ENCODE measurements around the gene EGFR.

The EGFR gene

DNA sequence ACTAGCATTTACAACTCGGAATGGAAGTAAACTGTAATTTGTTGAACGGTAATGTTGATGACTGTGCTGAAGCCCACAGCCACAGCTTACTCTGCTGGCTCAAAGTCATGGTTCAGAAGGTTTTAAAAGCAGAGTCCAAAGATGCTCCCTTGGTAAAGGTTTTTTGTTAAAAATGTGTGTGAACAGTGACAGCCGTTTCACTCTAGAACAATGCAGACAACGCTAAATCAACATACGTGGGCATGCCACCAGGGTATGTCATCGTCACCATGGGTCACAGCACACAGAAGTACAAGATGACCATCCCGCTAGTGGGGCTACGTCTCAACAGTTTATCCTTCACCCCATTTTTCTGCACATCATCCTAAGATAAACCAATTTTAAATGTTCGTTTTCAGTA lies 239.8 kb downstream of the EGFR start:
- no peak for DNase-seq

DNA sequence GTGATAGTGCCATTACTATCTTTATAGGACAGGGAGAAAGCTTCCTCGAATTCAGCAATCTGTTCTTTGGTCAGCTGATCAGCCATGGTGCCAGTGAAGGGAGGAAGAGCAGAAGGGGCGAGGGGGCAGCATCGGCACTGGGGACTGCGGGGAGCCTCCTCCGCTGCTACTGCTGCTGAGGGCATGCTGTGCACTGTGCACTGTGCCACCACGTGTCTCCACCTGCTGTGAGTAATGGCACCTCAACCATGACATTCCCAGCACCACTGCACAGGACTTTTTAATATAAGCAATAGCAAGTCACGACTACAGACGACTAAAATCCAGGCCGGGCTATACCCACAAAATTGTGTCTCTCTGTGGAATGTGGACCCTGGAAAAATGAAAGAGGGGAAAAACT lies 241.4 kb downstream of the EGFR start:
- DNase-seq: no peak

DNA sequence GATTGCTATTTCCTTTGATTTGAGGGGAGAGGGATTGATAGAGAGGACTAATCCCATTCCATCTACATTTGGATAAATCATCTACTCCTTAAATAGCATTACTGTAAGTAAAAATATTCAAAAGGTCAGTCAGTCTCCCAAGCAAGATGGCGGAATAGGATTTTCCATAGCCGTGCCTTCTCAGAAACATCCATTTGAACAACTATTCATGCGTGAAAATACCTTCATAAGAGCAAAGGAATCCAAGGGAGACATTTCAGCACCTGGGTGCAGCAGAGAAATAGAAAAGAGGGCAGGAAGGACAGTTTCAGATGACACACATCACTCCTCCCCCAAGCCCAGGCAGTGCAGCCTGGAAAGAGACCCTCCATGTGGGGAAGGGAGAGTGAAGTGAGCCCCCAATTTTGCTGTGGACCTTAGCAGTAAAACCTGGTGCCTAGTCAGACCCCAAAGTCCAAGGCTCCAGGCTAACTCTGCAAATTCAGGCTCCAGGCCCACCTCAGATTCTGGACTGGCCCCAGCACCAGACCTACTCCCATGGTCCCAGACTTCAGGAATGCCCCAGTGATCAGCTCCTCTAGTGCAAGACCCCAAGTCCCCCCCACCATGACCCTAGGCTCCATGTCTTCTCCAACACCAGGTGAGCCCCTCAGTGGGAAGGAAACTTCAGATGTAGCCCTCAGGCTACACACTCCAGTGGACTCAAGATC lies 242.0 kb downstream of the EGFR start:
- DNase-seq: no peak
